BLaER1 (cell line): Measurements from ENCODE around the gene IRF2BPL.

ENCODE experiments used
- H3K27ac ChIP-seq: shearing (Covaris generic); formaldehyde crosslinking; 2 replicates; pipeline ENCODE4 v1.8.1; 2022
- H3K27me3 ChIP-seq: shearing (Covaris generic); formaldehyde crosslinking; 2 replicates; pipeline ENCODE4 v1.8.1; 2022
- H3K36me3 ChIP-seq: shearing (Covaris generic); formaldehyde crosslinking; 2 replicates; pipeline ENCODE4 v1.8.1; 2022
- H3K4me1 ChIP-seq: shearing (Covaris generic); formaldehyde crosslinking; 2 replicates; pipeline ENCODE4 v1.8.1; 2022
- H3K4me2 ChIP-seq: shearing (Covaris generic); formaldehyde crosslinking; 2 replicates; pipeline ENCODE4 v1.8.1; 2022
- H3K4me3 ChIP-seq: shearing (Covaris generic); formaldehyde crosslinking; 2 replicates; pipeline ENCODE4 v1.8.1; 2022
- H3K9ac ChIP-seq: shearing (Covaris generic); formaldehyde crosslinking; 2 replicates; pipeline ENCODE4 v1.8.1; 2022
- H3K9me3 ChIP-seq: shearing (Covaris generic); formaldehyde crosslinking; 2 replicates; pipeline ENCODE4 v1.8.1; 2022
- H4K20me1 ChIP-seq: shearing (Covaris generic); formaldehyde crosslinking; 2 replicates; pipeline ENCODE4 v1.8.1; 2022
- Cebpa-rat ChIP-seq: shearing (Covaris generic); IDR thresholded peaks from 2 replicates; pipeline ENCODE4 v1.8.1; 2022

Gene IRF2BPL

DNA sequence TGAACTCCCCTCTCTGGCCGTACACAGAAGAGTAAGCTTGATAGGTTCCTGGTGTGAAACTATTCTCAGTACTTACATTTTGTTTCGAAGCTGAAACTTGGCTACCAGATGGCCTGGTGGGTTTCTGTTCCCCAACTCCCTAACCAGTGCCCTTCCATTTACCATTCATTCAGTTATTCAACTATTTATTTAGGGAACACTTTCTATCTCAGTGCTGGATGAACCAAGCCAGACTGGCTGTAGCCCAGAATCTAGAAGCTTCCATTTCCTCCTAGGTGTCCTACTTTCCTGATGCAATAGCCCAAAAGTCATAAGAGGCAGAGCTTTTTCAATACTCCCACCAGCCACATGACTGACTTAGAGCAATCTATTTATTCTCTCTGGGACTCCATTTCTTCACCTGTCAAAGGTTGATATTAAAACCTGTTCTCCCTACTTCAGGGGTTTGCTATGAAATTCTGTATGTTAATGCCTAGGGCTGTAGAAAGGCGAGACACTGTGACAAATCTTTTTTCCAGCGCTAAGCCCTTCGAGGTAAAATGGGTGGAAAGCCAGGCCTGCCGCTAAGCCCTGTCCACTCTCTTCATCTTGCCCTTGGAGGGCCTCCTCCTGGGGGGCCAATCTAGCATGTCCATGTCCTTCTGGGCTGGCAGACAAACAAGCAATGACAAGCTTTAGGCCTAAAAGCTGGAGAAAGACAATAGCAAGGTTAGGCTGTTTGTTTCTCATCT lies 8.1 kb upstream of the IRF2BPL start:
- Histone ChIP-seq H3K9ac (peak overlapping the region; percentile 62; the same call in 1 of the 2 replicates), H4K20me1 (no peaks in the 10 kb centered on the region), H3K27ac (peak overlapping the region; percentile 63; the same call in 1 of the 2 replicates), H3K36me3 (no peaks in the 10 kb centered on the region), H3K4me2 (peak overlapping the region; percentile 97), H3K27me3 (no peaks in the 10 kb centered on the region), H3K4me1 (peaks cover 95% of the 10 kb centered on the region), H3K9me3 (no peaks in the 10 kb centered on the region), H3K4me3 (no peak overlapping the region)
- no peak for TF ChIP-seq Cebpa-rat

GRCh38 chr14:77035267-77035666 lies 6.8 kb upstream of the IRF2BPL start:
- peak overlapping the region; percentile 97 for H3K4me2 ChIP-seq
- TF ChIP-seq Cebpa-rat, result no peak
- no peak overlapping the region for H3K27ac ChIP-seq
- no peaks in the 10 kb centered on the region for H3K36me3 ChIP-seq
- no peak overlapping the region for H3K4me3 ChIP-seq
- H3K4me1 ChIP-seq, result peaks cover 90% of the 10 kb centered on the region
- no peaks in the 10 kb centered on the region for H3K9me3 ChIP-seq
- no peaks in the 10 kb centered on the region for H4K20me1 ChIP-seq
- no peaks in the 10 kb centered on the region for H3K27me3 ChIP-seq
- no peak overlapping the region for H3K9ac ChIP-seq

- Histone ChIP-seq H3K4me1 (peaks cover 89% of the 10 kb centered on the region), H4K20me1 (no peaks in the 10 kb centered on the region), H3K4me2 (peak overlapping the region; percentile 97)
Observed at GRCh38 chr14:77033622-77034589, 5.4 kb upstream of the IRF2BPL start.

DNA sequence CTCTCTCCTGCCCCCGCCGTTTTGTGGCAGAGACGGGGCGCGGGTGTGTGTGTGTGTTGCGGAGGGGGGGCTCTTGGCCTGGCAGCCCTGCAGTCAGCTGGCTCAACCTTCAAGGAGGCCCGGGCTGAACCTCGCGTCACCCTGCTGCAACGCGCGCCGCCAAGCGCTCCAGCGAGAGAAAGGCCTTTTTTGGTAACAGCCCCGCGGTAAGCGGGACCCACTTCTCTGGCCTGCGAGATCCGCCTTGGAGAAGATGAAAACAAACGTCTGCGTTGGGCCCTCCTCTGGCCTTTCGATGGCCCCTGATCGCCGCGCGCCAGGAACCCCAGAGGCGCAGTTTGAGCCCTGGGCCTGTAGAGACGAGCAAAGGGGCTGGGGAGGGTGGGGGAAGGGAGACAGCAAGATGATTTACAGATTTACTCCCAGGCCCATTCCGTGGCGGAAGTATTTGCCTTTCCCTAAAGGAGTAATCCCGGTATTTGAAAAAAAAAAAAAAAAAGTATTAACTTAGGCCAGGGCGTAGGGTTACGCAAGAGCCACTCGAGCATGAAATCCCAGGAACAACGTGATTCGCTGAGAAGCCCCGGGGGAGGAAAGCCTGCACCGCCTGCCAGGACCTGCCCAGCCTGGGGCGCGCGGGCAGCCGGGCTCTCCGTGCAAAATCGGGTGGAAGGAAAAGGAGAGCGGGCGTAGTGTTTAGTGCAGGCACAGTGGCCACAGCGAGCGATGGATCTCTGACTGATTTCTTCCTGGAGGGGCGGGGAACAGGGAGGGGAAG lies 4.5 kb upstream of the IRF2BPL start:
- Histone ChIP-seq H3K27me3 (no peaks in the 10 kb centered on the region), H4K20me1 (no peaks in the 10 kb centered on the region), H3K4me2 (peak overlapping the region; percentile 97), H3K4me3 (peak overlapping the region; percentile 70), H3K9ac (peak overlapping the region; percentile 85), H3K27ac (peak overlapping the region; percentile 90), H3K9me3 (no peaks in the 10 kb centered on the region), H3K4me1 (peaks cover 82% of the 10 kb centered on the region), H3K36me3 (no peaks in the 10 kb centered on the region)
- TF ChIP-seq Cebpa-rat, result peak; percentile 97

More at GRCh38 chr14:77033622-77034589, 5.4 kb upstream of the IRF2BPL start:
- H3K27ac ChIP-seq, result peak overlapping the region; percentile 90
- TF ChIP-seq Cebpa-rat, result no peak
- peak overlapping the region; percentile 85 for H3K9ac ChIP-seq
- H3K4me3 ChIP-seq, result peak overlapping the region; percentile 70
- no peaks in the 10 kb centered on the region for H3K9me3 ChIP-seq
- no peaks in the 10 kb centered on the region for H3K27me3 ChIP-seq
- H3K36me3 ChIP-seq, result no peaks in the 10 kb centered on the region

DNA sequence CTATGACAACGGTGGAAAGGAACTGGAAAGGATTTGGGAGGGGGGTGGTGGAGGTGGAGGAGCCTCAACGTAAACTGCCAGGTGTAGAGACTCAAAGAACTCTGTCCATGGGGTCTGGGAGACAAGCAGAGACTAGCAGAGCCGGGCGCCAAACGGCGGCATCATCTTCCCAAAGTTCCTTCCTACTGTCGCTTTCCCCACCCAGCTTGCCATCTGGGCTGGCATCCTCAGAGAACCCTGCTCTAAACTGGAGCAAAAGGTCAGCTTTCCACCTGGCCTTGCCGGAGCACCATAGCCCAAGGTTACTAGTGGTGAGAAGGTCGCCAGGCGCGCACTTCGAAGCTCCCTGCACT lies 4.0 kb upstream of the IRF2BPL start:
- no peak for TF ChIP-seq Cebpa-rat
- H3K4me1 ChIP-seq, result peaks cover 77% of the 10 kb centered on the region
- H3K4me3 ChIP-seq, result no peak overlapping the region
- H3K9me3 ChIP-seq, result no peaks in the 10 kb centered on the region
- peak overlapping the region; percentile 90 for H3K27ac ChIP-seq
- peak overlapping the region; percentile 97 for H3K4me2 ChIP-seq
- H3K36me3 ChIP-seq, result no peaks in the 10 kb centered on the region
- H3K27me3 ChIP-seq, result no peaks in the 10 kb centered on the region
- no peaks in the 10 kb centered on the region for H4K20me1 ChIP-seq
- H3K9ac ChIP-seq, result no peak overlapping the region

GRCh38 chr14:77031759-77032490 lies 3.4 kb upstream of the IRF2BPL start:
- Histone ChIP-seq H3K36me3 (no peaks in the 10 kb centered on the region), H3K27ac (peak overlapping the region; percentile 90; the same call in 1 of the 2 replicates), H3K4me1 (peaks cover 73% of the 10 kb centered on the region), H3K9ac (no peak overlapping the region), H3K4me3 (no peak overlapping the region), H3K9me3 (no peaks in the 10 kb centered on the region), H3K4me2 (peak overlapping the region; percentile 97), H3K27me3 (no peaks in the 10 kb centered on the region), H4K20me1 (peaks cover 2% of the 10 kb centered on the region)
- no peak for TF ChIP-seq Cebpa-rat

GRCh38 chr14:77027538-77028383 lies 747 bp downstream of the IRF2BPL start:
- Histone ChIP-seq H3K4me2 (peak overlapping the region; percentile 81), H3K36me3 (peaks cover 12% of the 10 kb centered on the region), H3K9ac (peak overlapping the region; percentile 89), H3K4me1 (peaks cover 74% of the 10 kb centered on the region), H3K4me3 (peak overlapping the region; percentile 78), H3K27ac (peak overlapping the region; percentile 94), H3K27me3 (no peaks in the 10 kb centered on the region), H3K9me3 (no peaks in the 10 kb centered on the region), H4K20me1 (peaks cover 39% of the 10 kb centered on the region)
- TF ChIP-seq Cebpa-rat, result no peak

DNA sequence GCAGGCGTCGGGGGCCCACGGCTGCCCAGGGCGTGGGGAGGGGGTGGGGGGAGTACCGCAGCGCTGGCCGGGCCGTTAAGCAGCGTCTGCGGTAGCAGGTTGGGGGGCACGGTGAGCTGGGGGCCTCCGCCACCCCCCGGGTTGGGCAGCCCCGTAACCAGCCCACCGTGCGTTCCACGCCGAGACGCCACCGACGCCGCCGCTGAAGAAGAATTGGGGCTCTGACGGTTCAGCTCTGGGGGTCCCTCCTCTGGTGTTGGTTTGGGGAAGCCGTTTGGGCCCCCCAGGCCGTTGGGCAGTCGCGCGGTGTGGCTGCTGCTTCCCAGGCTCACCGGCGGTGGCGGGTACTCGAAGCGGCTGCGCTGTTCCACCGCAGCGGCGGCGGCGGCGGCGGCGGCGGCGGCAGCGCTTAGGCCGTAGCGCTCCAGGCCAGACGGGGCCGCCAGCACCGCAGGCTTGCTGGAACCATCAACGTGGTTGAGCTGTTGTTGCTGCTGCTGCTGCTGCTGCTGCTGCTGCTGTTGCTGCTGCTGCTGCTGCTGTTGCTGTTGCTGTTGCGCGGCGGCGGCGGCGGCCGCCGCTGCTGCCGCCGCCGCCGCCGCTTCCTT lies 1.5 kb downstream of the IRF2BPL start:
- Histone ChIP-seq H3K4me2 (peak overlapping the region; percentile 81), H3K27ac (peak overlapping the region; percentile 94), H3K27me3 (no peaks in the 10 kb centered on the region), H3K9ac (peak overlapping the region; percentile 89), H3K36me3 (peaks cover 12% of the 10 kb centered on the region), H4K20me1 (peaks cover 39% of the 10 kb centered on the region), H3K4me1 (peaks cover 74% of the 10 kb centered on the region), H3K4me3 (peak overlapping the region; percentile 78), H3K9me3 (no peaks in the 10 kb centered on the region)
- no peak for TF ChIP-seq Cebpa-rat
